ENCODE results near the gene SLC39A11.

- TF ChIP-seq POLR2A (IDR thresholded peaks at IDR 0.05) = no peak
- TF ChIP-seq CTCF (IDR thresholded peaks at IDR 0.05) = no peak
Measured at GRCh38 chr17:72813481-72813880, 279.0 kb downstream of the SLC39A11 start.

All from testis (tissue), 2 donors.